Panc1 (cell line): ENCODE results near the gene ABCC10. TPM values are rescaled to one million over a fixed set of nuclear protein-coding genes. Genes with fewer than 3 reads are reported as not detected.
"Not testable (repeated sequence)": the region's sequence is repeated elsewhere in the genome, so short reads cannot be mapped to it uniquely, and the experiment has no call there.

Experiments used
- ATAC-seq: fragments of 200-7000 bp; cut with Tn5 transposase; 2 replicates; pipeline ENCODE4 v1.9.1; 2020; ENCODE audit warnings: mild to moderate bottlenecking, moderate library complexity
- BruUV-seq: library from RNA; stranded (reverse); fragments of 400-500 nt; replicated peaks from 2 replicates; lab custom pipeline; 2021; lab: Mats Ljungman, UMichigan
- CTCF ChIA-PET: fragments of 300-600 bp; sonication (Branson Sonifier 250); formaldehyde crosslinking; loops from one replicate; lab custom pipeline; 2022; ENCODE audit warnings: antibody characterized with exemption; lab: Charles Lee
- POLR2A ChIA-PET: fragments of 300-600 bp; sonication (Branson Sonifier 250); formaldehyde crosslinking; loops from one replicate; lab custom pipeline; 2022; ENCODE audit warnings: antibody characterized with exemption; lab: Charles Lee
- DNase-seq: peaks from one replicate; pipeline ENCODE4 v3.0.0-alpha.2; 2010; ENCODE audit warnings: low read depth, low spot score
- H3K27ac ChIP-seq: 2 replicates; pipeline ENCODE4 v1.5.1; 2011; ENCODE audit warnings: mild to moderate bottlenecking, low read length, inconsistent platforms
- H3K27me3 ChIP-seq: fragments of 200-500 bp; sonication (Bioruptor generic); 2 replicates; pipeline ENCODE4 v1.6.0; 2014; ENCODE audit warnings: low read length, inconsistent platforms; ENCODE audit not compliant: control insufficient read depth, insufficient read depth
- H3K36me3 ChIP-seq: fragments of 200-500 bp; sonication (Bioruptor generic); 2 replicates; pipeline ENCODE4 v1.5.1; 2014; ENCODE audit warnings: inconsistent platforms, mild to moderate bottlenecking, low read length, moderate library complexity; ENCODE audit not compliant: control insufficient read depth, insufficient read depth
- H3K4me1 ChIP-seq: 2 replicates; pipeline ENCODE4 v1.5.1; 2011; ENCODE audit warnings: inconsistent platforms, mild to moderate bottlenecking, low read length, moderate library complexity; ENCODE audit not compliant: control insufficient read depth, insufficient read depth
- H3K4me3 ChIP-seq, 2 experiments: 2 replicates each; pipeline ENCODE4 v1.5.1; 2011 to 2012; ENCODE audit warnings: low read depth in 2 of 2, low read length in 2 of 2, mild to moderate bottlenecking in 2 of 2, inconsistent platforms in 1 of 2, moderate library complexity in 1 of 2
- H3K9me3 ChIP-seq: fragments of 200-500 bp; sonication (Bioruptor generic); 2 replicates; pipeline ENCODE4 v1.5.1; 2014; ENCODE audit warnings: low read depth, mild to moderate bottlenecking, inconsistent platforms, low read length, moderate library complexity; ENCODE audit not compliant: control insufficient read depth, insufficient read depth
- CTCF ChIP-seq: fragments of 450-650 bp; IDR thresholded peaks from 2 replicates; pipeline ENCODE4 v1.5.1; 2017; ENCODE audit warnings: mild to moderate bottlenecking
- POLR2AphosphoS5 ChIP-seq: IDR thresholded peaks from 2 replicates; pipeline ENCODE4 v1.6.1; 2012; ENCODE audit warnings: mild to moderate bottlenecking, low read depth, low read length, moderate library complexity
- REST ChIP-seq, 2 experiments: IDR thresholded peaks; 2 replicates each; pipeline ENCODE4 v1.6.1; 2011 to 2012; ENCODE audit warnings: low read depth in 2 of 2, control low read depth in 1 of 2, low read length in 1 of 2, mild to moderate bottlenecking in 1 of 2, moderate library complexity in 1 of 2; ENCODE audit not compliant: insufficient read depth in 1 of 2
- SIN3A ChIP-seq: IDR thresholded peaks from 2 replicates; pipeline ENCODE4 v1.6.1; 2012; ENCODE audit warnings: low read depth, mild to moderate bottlenecking, low read length, moderate library complexity, borderline replicate concordance; ENCODE audit not compliant: insufficient read depth
- TCF7L2 ChIP-seq: IDR thresholded peaks from 2 replicates; pipeline ENCODE4 v1.6.1; 2011; ENCODE audit warnings: mild to moderate bottlenecking, low read depth, low read length, inconsistent platforms
- in situ Hi-C: cut with HindIII; loops from 2 replicates; pipeline ENCODE4 v1.10.0; 2016; ENCODE audit warnings: low sequenced_read_pairs, low pct_unique_long_range_greater_than_20kb
- intact Hi-C: fragments of 100-400 bp; cut with micrococcal nuclease; formaldehyde crosslinking; loops from one replicate; pipeline ENCODE4 v1.10.0; 2022; ENCODE audit not compliant: unreplicated experiment
- total RNA-seq: library from RNA; stranded (reverse); gene quantifications from one replicate; pipeline ENCODE4 v1.2.1, GENCODE V29; 2021; ENCODE audit not compliant: unreplicated experiment

ABCC10 gene
- total RNA-seq, 1 experiment from 2014 or later: 52.7 TPM

GRCh38 chr6:43377710-43378229, 49.6 kb upstream of the ABCC10 start:
- H3K27me3 ChIP-seq: peaks cover 4% of the 10 kb centered on the region; the same call in 1 of the 2 replicates
- intact Hi-C loops: no loop called here

GRCh38 chr6:43378631-43379030, 48.7 kb upstream of the ABCC10 start:
- CTCF ChIA-PET: no interaction called here
- BruUV-seq: no TSS peak
- in situ Hi-C loops (no loop called here), intact Hi-C loops (no loop called here)
- H3K9me3 ChIP-seq: no peaks in the 10 kb centered on the region
- no peaks in the 10 kb centered on the region for H3K36me3 ChIP-seq
- TF ChIP-seq CTCF (no peak), SIN3A (no peak)
- ATAC-seq (no peak), DNase-seq (no peak)
- POLR2A ChIA-PET: no interaction called here
- no peaks in the 10 kb centered on the region for H3K4me1 ChIP-seq
- H3K4me3 ChIP-seq: no peak overlapping the region
- peaks cover 4% of the 10 kb centered on the region; the same call in 1 of the 2 replicates for H3K27me3 ChIP-seq
- H3K27ac ChIP-seq: no peak overlapping the region

More at GRCh38 chr6:43377710-43378229, 49.6 kb upstream of the ABCC10 start:
- no peaks in the 10 kb centered on the region for H3K4me1 ChIP-seq
- DNase-seq: no peak
- ATAC-seq: no peak
- ChIA-PET POLR2A (interaction anchor here (0.7 kb wide), 1 partner anchor 101 kb away, joined by 3 read pairs; no protein-coding TSS in a partner anchor), CTCF (no interaction called here)
- no peak overlapping the region for H3K4me3 ChIP-seq
- H3K36me3 ChIP-seq: no peaks in the 10 kb centered on the region
- H3K27ac ChIP-seq: no peak overlapping the region
- in situ Hi-C loops: no loop called here
- TF ChIP-seq TCF7L2 (no peak), SIN3A (no peak), REST (IDR thresholded peaks at IDR 0.05; ENCODE audit: insufficient read depth in 1 of 2, low read depth in 2 of 2, low read length in 1 of 2) (no peak), POLR2AphosphoS5 (no peak), CTCF (no peak)
- no TSS peak for BruUV-seq
- no peaks in the 10 kb centered on the region for H3K9me3 ChIP-seq

GRCh38 chr6:43380858-43381257, 46.5 kb upstream of the ABCC10 start:
- intact Hi-C loops: not testable (repeated sequence)

More at GRCh38 chr6:43380858-43381257, 46.5 kb upstream of the ABCC10 start:
- CTCF ChIA-PET: interaction anchor here (0.7 kb wide), 1 partner anchor 63 kb away, joined by 3 read pairs; no protein-coding TSS in a partner anchor
- POLR2A ChIA-PET, in situ Hi-C loops, H3K36me3 ChIP-seq, BruUV-seq, H3K4me3 ChIP-seq, H3K27me3 ChIP-seq, ATAC-seq, DNase-seq, H3K27ac ChIP-seq, H3K4me1 ChIP-seq, H3K9me3 ChIP-seq: not testable (repeated sequence)
